Neuronal stem cell (in vitro differentiated cells): Measurements from ENCODE around the gene PNPLA2.

ENCODE experiments used
- DNase-seq: peaks from one replicate; pipeline ENCODE4 v3.0.0-alpha.2; 2013; ENCODE audit warnings: low spot score
- H2AFZ ChIP-seq: one replicate; pipeline ENCODE4 v1.6.1; 2013; ENCODE audit warnings: mild to moderate bottlenecking, low read length, inconsistent platforms
- H2AK5ac ChIP-seq: 2 replicates; pipeline ENCODE4 v1.6.1; 2013; ENCODE audit warnings: low read depth, mild to moderate bottlenecking, inconsistent platforms, low read length, moderate library complexity, mixed read lengths
- H2BK120ac ChIP-seq: 2 replicates; pipeline ENCODE4 v1.6.1; 2013; ENCODE audit warnings: low read depth, mild to moderate bottlenecking, inconsistent platforms, low read length, moderate library complexity, mixed read lengths
- H2BK12ac ChIP-seq: one replicate; pipeline ENCODE4 v1.6.1; 2013; ENCODE audit warnings: low read length, inconsistent platforms
- H2BK15ac ChIP-seq: 2 replicates; pipeline ENCODE4 v1.6.1; 2013; ENCODE audit warnings: mild to moderate bottlenecking, low read length, inconsistent platforms, mixed read lengths
- H2BK5ac ChIP-seq: one replicate; pipeline ENCODE4 v1.6.1; 2013; ENCODE audit warnings: inconsistent platforms, mild to moderate bottlenecking, low read length, moderate library complexity
- H3K14ac ChIP-seq: one replicate; pipeline ENCODE4 v1.6.1; 2013; ENCODE audit warnings: low read length, inconsistent platforms
- H3K18ac ChIP-seq: 2 replicates; pipeline ENCODE4 v1.6.1; 2013; ENCODE audit warnings: low read length, inconsistent platforms
- H3K23ac ChIP-seq: 2 replicates; pipeline ENCODE4 v1.6.1; 2013; ENCODE audit warnings: low read depth, mild to moderate bottlenecking, mixed read lengths, low read length, inconsistent platforms; ENCODE audit not compliant: poor library complexity
- H3K27ac ChIP-seq: replicated peaks from 3 replicates; pipeline ENCODE4 v1.5.1; 2013; ENCODE audit warnings: low read length, inconsistent platforms
- H3K27me3 ChIP-seq, 3 experiments: 2 replicates each; pipeline ENCODE4 v1.6.1; 2013; ENCODE audit warnings: low read length in 3 of 3, mild to moderate bottlenecking in 2 of 3, inconsistent platforms in 1 of 3, low read depth in 1 of 3, mixed read lengths in 1 of 3, moderate library complexity in 1 of 3; ENCODE audit not compliant: control insufficient read depth in 3 of 3, insufficient read depth in 3 of 3
- H3K36me3 ChIP-seq, 2 donors: replicated peaks in 1 of 2; 2 replicates each; pipeline ENCODE4 v1.6.1; 2013; ENCODE audit warnings: low read length in 2 of 2; ENCODE audit not compliant: control insufficient read depth in 2 of 2, insufficient read depth in 2 of 2
- H3K4ac ChIP-seq: 2 replicates; pipeline ENCODE4 v1.6.1; 2013; ENCODE audit warnings: inconsistent platforms, mild to moderate bottlenecking, low read length, moderate library complexity
- H3K4me1 ChIP-seq, 2 donors: 1 replicate in 1 of 2; 2 replicates in 1 of 2; pipeline ENCODE4 v1.6.1; 2013; ENCODE audit warnings: low read length in 2 of 2, low read depth in 1 of 2; ENCODE audit not compliant: control insufficient read depth in 2 of 2, insufficient read depth in 1 of 2
- H3K4me2 ChIP-seq: one replicate; pipeline ENCODE4 v1.6.1; 2013; ENCODE audit warnings: mild to moderate bottlenecking, low read length, inconsistent platforms; ENCODE audit not compliant: insufficient read depth, poor library complexity, severe bottlenecking
- H3K4me3 ChIP-seq, 2 donors: 2 replicates each; pipeline ENCODE4 v1.5.1; 2013; ENCODE audit warnings: low read length in 2 of 2, mild to moderate bottlenecking in 2 of 2, inconsistent platforms in 1 of 2, moderate library complexity in 1 of 2
- H3K79me1 ChIP-seq: one replicate; pipeline ENCODE4 v1.6.1; 2013; ENCODE audit warnings: low read depth, mild to moderate bottlenecking, inconsistent platforms, low read length, moderate library complexity
- H3K9ac ChIP-seq: one replicate; pipeline ENCODE4 v1.6.1; 2013; ENCODE audit warnings: mild to moderate bottlenecking, low read depth, low read length, inconsistent platforms; ENCODE audit not compliant: poor library complexity
- H3K9me3 ChIP-seq, 2 donors: replicated peaks in 1 of 2; 2 replicates each; pipeline versions ENCODE3 to v1.6.1; 2013; ENCODE audit warnings: low read length in 2 of 2, mild to moderate bottlenecking in 2 of 2, inconsistent platforms in 1 of 2, low read depth in 1 of 2, mixed read lengths in 1 of 2, moderate library complexity in 1 of 2; ENCODE audit not compliant: control insufficient read depth in 2 of 2, insufficient read depth in 1 of 2
- H4K8ac ChIP-seq: one replicate; pipeline ENCODE4 v1.6.1; 2013; ENCODE audit warnings: low read depth, mild to moderate bottlenecking, inconsistent platforms, low read length, moderate library complexity
- H4K91ac ChIP-seq: one replicate; pipeline ENCODE4 v1.6.1; 2013; ENCODE audit warnings: low read length, low read depth, mild to moderate bottlenecking, inconsistent platforms; ENCODE audit not compliant: poor library complexity
- WGBS, 2 donors: extraction: QIAGEN DNeasy Blood & Tissue Kit; methylation state at CpG; one replicate each; pipeline ENCODE4 v1.1.7; 2013; ENCODE audit warnings: missing lambda C conversion rate in 2 of 2, mixed read lengths in 1 of 2; ENCODE audit not compliant: insufficient read length in 2 of 2, insufficient replicate concordance in 1 of 2; ENCODE audit errors: extremely low coverage in 2 of 2; 5-methylcytosine and 5-hydroxymethylcytosine counted together

PNPLA2 gene

GRCh38 chr11:803770-804598 lies 14.7 kb upstream of the PNPLA2 start:
- Histone ChIP-seq H2BK15ac (peak overlapping the region; percentile 91), H3K4me3 (peak overlapping the region; percentile 58 to 80), H2AK5ac (peak overlapping the region; percentile 90), H2BK5ac (peak overlapping the region; percentile 98), H2BK12ac (peak overlapping the region; percentile 16), H3K14ac (peak overlapping the region; percentile 21), H3K9ac (peak overlapping the region; percentile 88), H3K79me1 (peaks cover 20% of the 10 kb centered on the region), H2AFZ (no peak overlapping the region), H4K8ac (no peak overlapping the region), H3K36me3 (peaks cover 23 to 48% of the 10 kb centered on the region in 2 donors), H3K4me2 (peak overlapping the region; percentile 91), H3K4ac (peak overlapping the region; percentile 17), H4K91ac (peak overlapping the region; percentile 25), H3K27ac (no peak overlapping the region), H3K27me3 (no peaks in the 10 kb centered on the region), H3K9me3 (no peaks in the 10 kb centered on the region), H2BK120ac (no peak overlapping the region), H3K23ac (peak overlapping the region; percentile 20), H3K4me1 (peaks cover 18 to 22% of the 10 kb centered on the region in 2 donors), H3K18ac (peak overlapping the region; percentile 92)
- DNase-seq = no peak
- no CpG with 5 or more reads among the region's 26 CpGs for WGBS, 2 donors

- peak overlapping the region; percentile 44 for H3K27ac ChIP-seq
- H2BK5ac ChIP-seq = peak overlapping the region; percentile 98
- peak overlapping the region; percentile 58 to 80 for H3K4me3 ChIP-seq
- peak overlapping the region; percentile 5 for H3K23ac ChIP-seq
- peak overlapping the region; percentile 90 for H2AK5ac ChIP-seq
- peak overlapping the region; percentile 82 for H3K14ac ChIP-seq
- H3K36me3 ChIP-seq = peaks cover 23 to 42% of the 10 kb centered on the region in 2 donors
- H3K4me1 ChIP-seq = peaks cover 18 to 22% of the 10 kb centered on the region in 2 donors
- H2BK120ac ChIP-seq = no peak overlapping the region
- peak overlapping the region; percentile 88 for H3K9ac ChIP-seq
- H3K4ac ChIP-seq = peak overlapping the region; percentile 17
- H3K18ac ChIP-seq = peak overlapping the region; percentile 92
- H2BK15ac ChIP-seq = peak overlapping the region; percentile 91
- H4K8ac ChIP-seq = no peak overlapping the region
- peaks cover 22% of the 10 kb centered on the region for H3K79me1 ChIP-seq
- no peak for DNase-seq
- no CpG with 5 or more reads among the region's 18 CpGs for WGBS, 2 donors
- peak overlapping the region; percentile 3 for H2BK12ac ChIP-seq
- peak overlapping the region; percentile 65 for H2AFZ ChIP-seq
- H3K4me2 ChIP-seq = peak overlapping the region; percentile 91
- no peaks in the 10 kb centered on the region for H3K27me3 ChIP-seq
- no peak overlapping the region for H4K91ac ChIP-seq
- no peaks in the 10 kb centered on the region for H3K9me3 ChIP-seq
Observed at GRCh38 chr11:804599-804964, 14.1 kb upstream of the PNPLA2 start.

- Histone ChIP-seq H3K4me1 (peaks cover 20 to 33% of the 10 kb centered on the region in 2 donors), H3K14ac (peak overlapping the region; percentile 72), H3K4me3 (peak overlapping the region; percentile 82 to 89), H3K9me3 (no peaks in the 10 kb centered on the region), H2BK12ac (peak overlapping the region; percentile 36), H3K27me3 (no peaks in the 10 kb centered on the region), H3K23ac (no peak overlapping the region), H2AFZ (peak overlapping the region; percentile 99), H4K91ac (no peak overlapping the region), H3K9ac (peak overlapping the region; percentile 98), H3K4me2 (peak overlapping the region; percentile 96), H2BK5ac (peak overlapping the region; percentile 89), H3K36me3 (peaks cover 28 to 31% of the 10 kb centered on the region in 2 donors), H3K79me1 (peaks cover 22% of the 10 kb centered on the region), H2AK5ac (peak overlapping the region; percentile 9), H3K4ac (no peak overlapping the region), H3K18ac (peak overlapping the region; percentile 90), H2BK120ac (no peak overlapping the region), H3K27ac (peak overlapping the region; percentile 52), H2BK15ac (no peak overlapping the region), H4K8ac (no peak overlapping the region)
- DNase-seq = no peak
- no CpG with 5 or more reads among the region's 36 CpGs for WGBS, 2 donors
Observed at GRCh38 chr11:808427-809286, 10.1 kb upstream of the PNPLA2 start.
